Mesenchymal stem cell (in vitro differentiated cells and primary cell): ENCODE measurements around the gene SORCS3.

Experiments used
- DNase-seq: peaks from one replicate; pipeline ENCODE4 v3.0.0-alpha.2; 2013
- H2AFZ ChIP-seq: one replicate; pipeline ENCODE4 v1.6.1; 2013; ENCODE audit warnings: low read depth, mild to moderate bottlenecking, control low read depth, inconsistent platforms, low read length, moderate library complexity
- H2AK5ac ChIP-seq: 2 replicates; pipeline ENCODE4 v1.6.1; 2013; ENCODE audit warnings: low read length, moderate library complexity, mild to moderate bottlenecking, inconsistent platforms; ENCODE audit not compliant: severe bottlenecking
- H2BK120ac ChIP-seq: one replicate; pipeline ENCODE4 v1.6.1; 2013; ENCODE audit warnings: low read depth, mild to moderate bottlenecking, inconsistent platforms, low read length, moderate library complexity
- H2BK12ac ChIP-seq, 2 experiments: one replicate each; pipeline ENCODE4 v1.6.1; 2013; ENCODE audit warnings: inconsistent platforms in 2 of 2, low read length in 2 of 2, mild to moderate bottlenecking in 2 of 2, moderate library complexity in 2 of 2, control low read depth in 1 of 2
- H2BK15ac ChIP-seq: one replicate; pipeline ENCODE4 v1.6.1; 2013; ENCODE audit warnings: mild to moderate bottlenecking, low read depth, inconsistent platforms; ENCODE audit not compliant: poor library complexity, severe bottlenecking
- H2BK5ac ChIP-seq: 2 replicates; pipeline ENCODE4 v1.6.1; 2013; ENCODE audit warnings: low read depth, mild to moderate bottlenecking, low read length, control low read depth, inconsistent platforms; ENCODE audit not compliant: poor library complexity, severe bottlenecking
- H3K14ac ChIP-seq, 2 experiments: one replicate each; pipeline ENCODE4 v1.6.1; 2013; ENCODE audit warnings: inconsistent platforms in 2 of 2, low read length in 2 of 2, control low read depth in 1 of 2, mild to moderate bottlenecking in 1 of 2, moderate library complexity in 1 of 2
- H3K18ac ChIP-seq, 2 experiments: one replicate each; pipeline ENCODE4 v1.6.1; 2013; ENCODE audit warnings: inconsistent platforms in 2 of 2, low read length in 2 of 2, control low read depth in 1 of 2, low read depth in 1 of 2, mild to moderate bottlenecking in 1 of 2
- H3K23ac ChIP-seq, 2 experiments: one replicate each; pipeline ENCODE4 v1.6.1; 2013; ENCODE audit warnings: inconsistent platforms in 2 of 2, low read length in 2 of 2, mild to moderate bottlenecking in 2 of 2, moderate library complexity in 2 of 2, control low read depth in 1 of 2
- H3K27ac ChIP-seq: 2 replicates; pipeline ENCODE4 v1.5.1; 2013; ENCODE audit warnings: mild to moderate bottlenecking, moderate library complexity, low read length, control low read depth, inconsistent platforms; ENCODE audit not compliant: poor library complexity, severe bottlenecking
- H3K27me3 ChIP-seq, 2 experiments: 2 replicates each; pipeline versions ENCODE4 v1.6.1 to v1.7.0; 2013; ENCODE audit warnings: low read length in 2 of 2, mild to moderate bottlenecking in 2 of 2, moderate library complexity in 2 of 2, control low read depth in 1 of 2, inconsistent platforms in 1 of 2; ENCODE audit not compliant: control insufficient read depth in 1 of 2, insufficient read depth in 1 of 2
- H3K36me3 ChIP-seq, 2 experiments: 2 replicates each; pipeline versions ENCODE4 v1.6.1 to v1.7.0; 2013; ENCODE audit warnings: low read length in 2 of 2, control low read depth in 1 of 2, inconsistent platforms in 1 of 2, low read depth in 1 of 2, mild to moderate bottlenecking in 1 of 2; ENCODE audit not compliant: insufficient read depth in 2 of 2, control insufficient read depth in 1 of 2
- H3K4ac ChIP-seq, 2 experiments: one replicate each; pipeline ENCODE4 v1.6.1; 2013; ENCODE audit warnings: inconsistent platforms in 2 of 2, low read length in 2 of 2, mild to moderate bottlenecking in 2 of 2, moderate library complexity in 2 of 2, control low read depth in 1 of 2, low read depth in 1 of 2
- H3K4me1 ChIP-seq: 2 replicates; pipeline ENCODE4 v1.6.1; 2013; ENCODE audit warnings: low read depth, low read length, control low read depth; ENCODE audit not compliant: control insufficient read depth, insufficient read depth
- H3K4me2 ChIP-seq: 2 replicates; pipeline ENCODE4 v1.6.1; 2013; ENCODE audit warnings: low read length, mild to moderate bottlenecking, inconsistent platforms; ENCODE audit not compliant: poor library complexity, severe bottlenecking
- H3K4me3 ChIP-seq, 2 experiments: 2 replicates each; pipeline versions ENCODE4 v1.5.1 to v1.7.0; 2013; ENCODE audit warnings: low read length in 2 of 2, mild to moderate bottlenecking in 2 of 2, control low read depth in 1 of 2, low read depth in 1 of 2; ENCODE audit not compliant: insufficient read depth in 1 of 2
- H3K79me1 ChIP-seq: replicated peaks from 2 replicates; pipeline ENCODE4 v1.6.1; 2013; ENCODE audit warnings: mild to moderate bottlenecking, control low read depth, low read length, inconsistent platforms; ENCODE audit not compliant: poor library complexity, severe bottlenecking
- H3K9ac ChIP-seq: 2 replicates; pipeline ENCODE4 v1.7.0; 2013; ENCODE audit warnings: mild to moderate bottlenecking, low read length, moderate library complexity
- H3K9me3 ChIP-seq: 2 replicates; pipeline ENCODE4 v1.7.0; 2013; ENCODE audit warnings: mild to moderate bottlenecking, low read length; ENCODE audit not compliant: control insufficient read depth
- H4K8ac ChIP-seq: one replicate; pipeline ENCODE4 v1.6.1; 2013; ENCODE audit warnings: inconsistent platforms, mild to moderate bottlenecking, low read length, moderate library complexity
- H4K91ac ChIP-seq: one replicate; pipeline ENCODE4 v1.6.1; 2013; ENCODE audit warnings: mild to moderate bottlenecking, low read length, inconsistent platforms
- WGBS: methylation state at CpG from one replicate; pipeline ENCODE4 v1.1.7; 2013; ENCODE audit warnings: mixed read lengths; 5-methylcytosine and 5-hydroxymethylcytosine counted together

SORCS3 gene

GRCh38 chr10:105112862-105113261 lies 471.8 kb downstream of the SORCS3 start:
- no peak for DNase-seq
- no peak overlapping the region for H3K27ac ChIP-seq
- H4K8ac ChIP-seq, result no peak overlapping the region
- no peaks in the 10 kb centered on the region for H3K79me1 ChIP-seq
- H2BK12ac ChIP-seq, result no peak overlapping the region
- H3K14ac ChIP-seq, result no peak overlapping the region
- no peak overlapping the region for H3K4me2 ChIP-seq
- no peaks in the 10 kb centered on the region for H3K27me3 ChIP-seq
- H3K36me3 ChIP-seq, result no peaks in the 10 kb centered on the region
- H2BK120ac ChIP-seq, result no peak overlapping the region
- H3K18ac ChIP-seq, result no peak overlapping the region
- H2AK5ac ChIP-seq, result no peak overlapping the region
- H3K23ac ChIP-seq, result no peak overlapping the region
- H2BK15ac ChIP-seq, result no peak overlapping the region
- H2AFZ ChIP-seq, result no peak overlapping the region
- no peak overlapping the region for H3K4me3 ChIP-seq
- no peak overlapping the region for H3K4ac ChIP-seq
- H3K9ac ChIP-seq, result no peak overlapping the region
- H3K4me1 ChIP-seq, result no peaks in the 10 kb centered on the region
- no peak overlapping the region for H2BK5ac ChIP-seq
- 32% methylated on average over 4 of the region's 6 CpGs for WGBS
- no peak overlapping the region for H4K91ac ChIP-seq
- H3K9me3 ChIP-seq, result no peaks in the 10 kb centered on the region

- Histone ChIP-seq H3K4me1 (no peaks in the 10 kb centered on the region), H3K4me3 (no peak overlapping the region), H2AFZ (no peak overlapping the region), H2BK5ac (no peak overlapping the region), H3K4ac (no peak overlapping the region), H3K4me2 (no peak overlapping the region), H2BK12ac (no peak overlapping the region), H3K27me3 (no peaks in the 10 kb centered on the region), H4K8ac (no peak overlapping the region), H3K18ac (no peak overlapping the region), H3K23ac (no peak overlapping the region), H4K91ac (no peak overlapping the region), H3K27ac (no peak overlapping the region), H3K79me1 (no peaks in the 10 kb centered on the region), H2AK5ac (no peak overlapping the region), H3K9me3 (no peaks in the 10 kb centered on the region), H2BK15ac (no peak overlapping the region), H3K9ac (no peak overlapping the region), H3K36me3 (no peaks in the 10 kb centered on the region), H3K14ac (no peak overlapping the region), H2BK120ac (no peak overlapping the region)
- 62% methylated on average over 2 of the region's 3 CpGs for WGBS
- no peak for DNase-seq
Measured at GRCh38 chr10:105113666-105114065, 472.6 kb downstream of the SORCS3 start.

- no peak for DNase-seq
- Histone ChIP-seq H2AK5ac (no peak overlapping the region), H3K4ac (no peak overlapping the region), H3K27ac (no peak overlapping the region), H2BK12ac (no peak overlapping the region), H3K4me2 (no peak overlapping the region), H2BK120ac (no peak overlapping the region), H3K36me3 (no peaks in the 10 kb centered on the region), H2AFZ (no peak overlapping the region), H3K18ac (no peak overlapping the region), H3K9me3 (no peaks in the 10 kb centered on the region), H4K91ac (no peak overlapping the region), H3K4me1 (no peaks in the 10 kb centered on the region), H3K27me3 (no peaks in the 10 kb centered on the region), H3K4me3 (no peak overlapping the region), H4K8ac (no peak overlapping the region), H2BK15ac (no peak overlapping the region), H3K23ac (no peak overlapping the region), H3K79me1 (no peaks in the 10 kb centered on the region), H2BK5ac (no peak overlapping the region), H3K14ac (no peak overlapping the region), H3K9ac (no peak overlapping the region)
- no CpG with 5 or more reads among the region's 3 CpGs for WGBS
Measured at GRCh38 chr10:105121743-105122142, 480.7 kb downstream of the SORCS3 start.

GRCh38 chr10:105128111-105128510 lies 487.0 kb downstream of the SORCS3 start:
- no peak overlapping the region for H2BK120ac ChIP-seq
- H3K4me1 ChIP-seq, result no peaks in the 10 kb centered on the region
- H3K18ac ChIP-seq, result no peak overlapping the region
- no peak overlapping the region for H4K8ac ChIP-seq
- no peak overlapping the region for H4K91ac ChIP-seq
- H2BK12ac ChIP-seq, result no peak overlapping the region
- H3K27ac ChIP-seq, result no peak overlapping the region
- H3K9ac ChIP-seq, result no peak overlapping the region
- H3K27me3 ChIP-seq, result no peaks in the 10 kb centered on the region
- WGBS, result 58% methylated on average over 3 of the region's 4 CpGs
- H2AK5ac ChIP-seq, result no peak overlapping the region
- no peak for DNase-seq
- no peak overlapping the region for H3K4ac ChIP-seq
- no peaks in the 10 kb centered on the region for H3K9me3 ChIP-seq
- no peaks in the 10 kb centered on the region for H3K36me3 ChIP-seq
- H3K4me3 ChIP-seq, result no peak overlapping the region
- no peaks in the 10 kb centered on the region for H3K79me1 ChIP-seq
- no peak overlapping the region for H3K14ac ChIP-seq
- no peak overlapping the region for H3K23ac ChIP-seq
- H3K4me2 ChIP-seq, result no peak overlapping the region
- no peak overlapping the region for H2AFZ ChIP-seq
- H2BK5ac ChIP-seq, result no peak overlapping the region
- H2BK15ac ChIP-seq, result no peak overlapping the region
